CD4-positive, alpha-beta T cell treated with Interleukin-4 for 4 hours (primary cell): ENCODE data around the gene TLR2.
A peak's percentile ranks its signal among the peaks of the same experiment; 100 is the strongest.

Experiments used
- DNase-seq: peaks from one replicate; pipeline ENCODE4 v3.0.0-alpha.2; 2020

The TLR2 gene

GRCh38 chr4:153684182-153684970, at the start of gene TLR2:
TLR2 (plus strand) TSS chr4:153684280; CDS start chr4:153702908, 18,628 bp downstream.
- peak; percentile 46 for DNase-seq

- peak; percentile 14 for DNase-seq
These were observed 49.2 kb upstream of the TLR2 start for GRCh38 chr4:153634738-153635353.

DNA sequence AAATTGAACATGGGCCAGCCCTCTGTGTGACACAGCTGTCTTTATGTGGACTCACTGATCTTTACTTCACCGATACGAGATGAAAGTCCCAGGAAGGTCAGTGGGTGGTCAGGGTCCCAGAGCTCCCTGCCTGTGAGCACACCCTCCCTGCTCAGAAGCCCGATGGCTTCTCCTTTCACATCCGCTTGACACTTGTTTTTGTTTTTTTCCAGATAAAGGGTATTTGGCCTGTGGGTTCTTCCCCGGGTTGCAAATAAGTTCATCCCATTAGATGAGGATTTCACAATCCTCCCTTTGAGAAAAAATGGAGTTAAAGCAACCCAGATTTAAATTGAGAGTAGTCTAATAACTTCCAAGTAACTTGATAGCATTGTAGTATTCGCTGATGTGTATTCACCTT, 48.2 kb upstream of the TLR2 start:
- DNase-seq: no peak

DNA sequence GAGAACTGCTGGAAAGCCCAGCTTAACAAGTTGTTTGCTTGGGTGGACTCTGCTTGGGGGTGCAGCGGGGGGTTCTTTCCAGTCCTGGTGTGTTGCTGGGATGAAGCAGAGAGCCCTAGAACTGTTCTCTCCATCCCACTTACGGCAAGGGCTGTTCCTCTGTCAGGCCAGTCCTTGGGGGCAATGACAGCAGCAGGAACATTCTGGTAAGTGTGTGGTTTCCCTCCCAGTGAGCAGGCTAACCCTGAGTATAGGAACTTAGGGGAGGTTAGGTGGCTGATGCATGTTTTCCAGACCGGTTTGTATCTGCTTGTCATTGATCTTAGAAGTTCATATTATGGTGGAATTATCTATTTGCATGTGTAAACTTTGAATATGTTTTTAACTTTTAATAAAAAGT, 46.9 kb upstream of the TLR2 start:
- no peak for DNase-seq

DNA sequence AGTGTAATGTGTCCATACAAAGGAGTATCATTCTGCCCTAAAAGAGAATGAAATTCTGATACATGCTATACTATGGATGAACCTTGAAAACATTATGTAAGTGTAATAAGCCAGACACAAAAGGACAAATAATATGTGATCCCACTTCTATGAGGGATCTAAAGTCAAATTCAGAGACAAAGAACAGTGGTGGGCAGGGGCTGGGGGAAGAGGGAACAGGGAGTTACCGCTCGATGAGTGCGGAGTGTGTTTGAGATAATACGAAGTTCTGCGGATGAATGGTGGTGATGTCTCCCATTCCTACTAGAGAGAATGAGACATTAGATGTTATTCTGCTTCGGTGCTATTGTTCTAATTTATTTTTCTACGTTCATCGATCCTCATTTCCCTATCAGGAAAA, 46.1 kb upstream of the TLR2 start:
- no peak for DNase-seq

- no peak for DNase-seq
These were observed 45.1 kb upstream of the TLR2 start for GRCh38 chr4:153638999-153639398.

DNA sequence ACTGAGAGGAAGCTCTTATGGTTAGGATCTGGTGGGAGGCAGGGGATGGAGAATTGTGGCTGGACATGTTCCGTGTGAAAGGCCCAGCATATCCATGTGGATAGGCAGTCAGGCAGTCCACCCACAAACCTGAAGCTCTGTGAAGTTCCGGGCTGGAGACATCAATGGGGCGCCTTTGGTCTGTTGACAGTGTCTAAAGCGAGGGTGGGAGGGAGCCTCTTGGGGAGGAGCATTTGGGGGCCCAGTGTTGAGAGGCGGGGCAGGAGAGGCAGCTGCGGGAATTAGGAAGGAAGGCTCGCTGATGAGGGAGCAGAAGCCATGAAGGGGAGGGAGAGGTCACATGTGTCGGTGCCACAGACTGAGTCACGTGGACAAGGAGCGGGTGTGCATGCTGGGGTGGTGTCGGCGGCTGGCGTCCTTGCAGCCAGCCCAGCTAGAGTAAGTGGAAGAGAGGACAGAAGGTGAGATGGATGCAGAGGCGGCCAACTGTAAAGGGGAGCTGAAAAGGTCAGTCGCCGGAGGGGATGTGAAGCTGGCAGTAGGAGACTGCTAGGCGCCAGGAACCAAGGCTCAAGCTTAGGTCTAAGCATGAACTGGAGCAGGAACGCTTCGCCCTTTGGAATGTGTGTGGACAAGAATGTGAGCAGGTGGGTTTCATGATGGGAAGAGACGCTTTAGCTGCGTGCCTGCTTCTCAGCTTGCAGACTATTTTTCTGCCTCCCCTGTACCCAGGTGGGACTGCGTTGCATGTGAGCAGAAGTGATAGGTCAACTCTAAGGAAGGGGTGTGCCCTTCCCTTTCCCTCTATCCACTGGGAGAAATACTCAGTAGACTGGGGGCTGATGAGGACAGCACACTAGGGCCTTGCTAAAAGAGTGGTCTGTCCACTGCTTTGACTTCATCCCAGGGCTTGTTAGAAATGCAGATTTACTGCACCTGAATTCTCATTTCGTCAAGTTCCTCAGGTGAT, 44.0 kb upstream of the TLR2 start:
- no peak for DNase-seq

- no peak for DNase-seq
These were observed 42.5 kb upstream of the TLR2 start for GRCh38 chr4:153641532-153641931.

- DNase-seq: peak; percentile 71
These were observed 40.4 kb upstream of the TLR2 start for GRCh38 chr4:153643406-153644383.

- DNase-seq: no peak
These were observed 38.9 kb upstream of the TLR2 start for GRCh38 chr4:153645183-153645582.

- no peak for DNase-seq
These were observed 37.8 kb upstream of the TLR2 start for GRCh38 chr4:153646261-153646660.

DNA sequence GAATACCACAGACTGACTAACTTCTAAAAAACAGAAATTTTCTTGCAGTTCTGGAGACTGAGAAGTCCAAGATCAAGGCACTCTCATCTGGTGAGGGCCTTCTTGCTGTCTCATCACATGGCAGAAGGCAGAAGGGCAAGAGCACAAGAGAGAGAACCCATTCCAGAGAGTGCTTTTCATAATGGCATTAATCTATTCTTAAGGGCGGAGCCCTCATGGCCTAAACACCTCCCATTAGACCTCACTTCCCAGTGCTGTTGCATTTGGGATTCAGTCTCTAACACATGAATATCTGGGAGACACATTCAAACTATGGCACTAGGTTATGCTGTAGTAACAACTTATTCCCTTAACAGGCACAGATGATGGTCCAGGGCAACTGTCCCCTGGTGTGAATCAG, 37.1 kb upstream of the TLR2 start:
- DNase-seq: no peak

GRCh38 chr4:153647975-153648374, 36.1 kb upstream of the TLR2 start:
- DNase-seq: no peak

DNA sequence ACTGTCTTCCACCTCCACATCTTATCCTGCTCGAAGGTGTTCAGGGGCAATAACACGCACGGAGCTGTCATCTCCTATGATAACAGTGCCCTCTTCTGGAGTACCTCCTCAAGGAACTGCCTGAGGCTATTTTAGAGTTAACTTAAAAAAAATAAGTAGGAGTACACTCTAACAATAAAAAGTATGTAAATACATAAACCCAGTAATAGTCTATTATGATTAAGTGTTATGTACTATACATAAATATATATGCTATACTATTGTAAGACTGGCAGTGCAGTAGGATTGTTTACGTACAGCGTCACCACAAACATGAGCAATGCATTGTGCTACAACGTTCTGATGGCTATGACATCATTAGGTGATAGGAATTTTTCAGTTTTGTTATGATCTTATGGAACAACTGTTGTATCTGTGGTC, 34.5 kb upstream of the TLR2 start:
- DNase-seq: no peak

DNA sequence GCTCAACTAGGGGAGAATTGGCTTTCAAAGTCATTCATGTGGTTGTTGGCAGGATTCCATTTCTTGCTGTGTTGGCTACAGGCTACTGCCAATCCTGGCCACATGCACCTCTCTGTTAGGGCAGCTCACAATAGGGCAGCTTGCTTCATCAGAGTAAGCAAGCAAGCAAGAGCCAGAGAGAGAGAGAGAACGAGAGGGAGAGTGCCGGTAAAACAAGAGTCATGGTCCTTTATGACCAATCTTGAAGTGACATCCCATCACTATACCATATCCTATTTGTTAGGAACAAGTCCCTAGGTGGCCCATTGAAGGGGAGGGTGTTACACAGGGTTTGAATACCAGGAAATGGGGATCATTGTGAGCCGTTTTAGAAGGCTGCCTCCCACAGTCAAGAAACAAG, 33.0 kb upstream of the TLR2 start:
- DNase-seq: no peak

DNA sequence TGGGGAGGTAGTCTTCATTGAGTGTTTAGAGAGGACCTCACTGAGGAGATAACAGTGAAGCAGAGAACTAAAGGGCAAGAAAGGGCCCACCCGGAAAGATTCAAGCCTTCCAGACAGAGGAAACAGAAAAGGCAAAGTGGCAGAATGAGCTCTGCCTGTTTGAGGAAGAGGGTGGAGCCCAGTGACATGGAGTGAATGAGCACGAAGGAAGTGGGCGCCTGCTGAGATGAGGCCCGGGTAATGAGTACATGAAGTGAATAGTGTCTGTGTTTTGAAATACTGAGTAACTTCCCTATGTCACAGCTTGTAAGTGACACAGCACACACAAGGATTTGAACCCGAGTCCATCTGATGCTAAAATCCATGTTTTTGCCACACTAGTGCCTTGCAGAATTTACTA, 32.5 kb upstream of the TLR2 start:
- peak; percentile 53 for DNase-seq

GRCh38 chr4:153652051-153652784, 31.9 kb upstream of the TLR2 start:
- no peak for DNase-seq

- no peak for DNase-seq
These were observed 29.0 kb upstream of the TLR2 start for GRCh38 chr4:153655002-153655541.

DNA sequence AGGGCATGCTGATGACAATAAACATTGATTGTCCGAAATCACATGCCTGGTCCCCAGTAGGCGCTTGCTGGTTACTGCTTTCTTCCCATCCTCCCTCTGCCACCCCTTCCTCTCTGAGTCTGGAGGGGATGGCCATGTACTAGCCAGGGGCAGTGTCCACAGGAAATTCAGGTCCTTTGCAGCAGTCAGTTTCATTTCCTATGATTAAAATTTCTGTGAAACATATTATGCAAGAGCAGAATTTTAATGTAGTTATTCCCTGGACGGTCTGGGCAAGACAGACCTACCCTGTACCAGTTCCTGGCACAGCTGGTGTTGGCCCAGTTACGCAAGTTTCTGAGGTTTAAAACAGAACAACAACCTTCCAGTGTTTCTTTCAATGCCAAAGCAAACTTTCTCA, 28.2 kb upstream of the TLR2 start:
- no peak for DNase-seq

DNA sequence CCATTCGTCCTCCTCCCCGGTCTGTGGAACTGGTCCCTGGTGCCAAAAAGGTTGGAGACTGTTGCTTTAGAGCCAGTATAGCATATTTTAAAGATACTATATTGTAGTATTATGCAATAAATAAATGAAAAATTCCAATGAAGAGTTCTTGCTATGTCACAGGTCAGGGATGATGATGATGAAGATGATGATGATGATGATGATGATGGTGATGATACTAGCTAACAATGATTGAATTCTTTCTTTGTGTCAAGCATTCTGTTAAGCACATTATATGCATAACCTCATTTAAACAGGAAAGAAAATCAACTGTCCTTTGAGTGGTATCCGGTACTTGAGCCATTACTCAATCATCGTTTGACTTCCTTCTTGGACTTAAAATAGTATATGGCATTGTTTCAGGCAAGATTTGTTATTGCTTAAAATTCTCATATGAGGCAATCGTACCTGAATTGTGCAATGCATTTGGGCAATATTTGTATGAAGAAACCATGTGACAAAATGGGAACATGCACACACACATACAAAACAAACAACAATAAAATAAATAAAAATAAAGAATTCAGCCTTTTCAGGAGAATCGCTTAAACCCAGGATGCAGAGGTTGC, 22.8 kb upstream of the TLR2 start:
- DNase-seq: no peak

DNA sequence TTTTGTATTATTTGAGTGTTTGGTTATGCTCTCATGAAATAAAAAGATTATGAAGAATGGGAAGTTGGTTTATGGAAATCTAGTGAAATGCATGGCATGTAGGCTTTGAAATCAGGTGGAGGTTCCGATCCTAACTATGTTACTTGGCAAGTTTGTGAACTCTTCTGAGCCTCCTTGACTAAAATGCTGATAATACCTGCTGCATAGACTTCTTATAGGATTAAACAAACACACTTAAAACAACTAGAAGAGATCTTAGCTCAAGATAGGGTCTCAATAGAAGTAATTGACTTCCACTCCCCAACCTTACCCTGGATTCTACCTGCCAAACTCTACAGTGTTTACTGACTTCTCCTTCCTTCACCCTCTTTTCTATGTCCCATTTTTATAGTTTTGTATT, 22.2 kb upstream of the TLR2 start:
- no peak for DNase-seq
